Nephron (organoid): ENCODE data around the gene OR8D1.

Source experiments
- H3K27ac Mint-ChIP-seq, 3 experiments: 2 replicates each; pipeline ENCODE4 v1.8.0; 2020; ENCODE audit warnings: mixed read lengths in 3 of 3, mild to moderate bottlenecking in 2 of 3, moderate library complexity in 1 of 3
- H3K27me3 Mint-ChIP-seq: 2 replicates; pipeline ENCODE4 v1.8.0; 2021; ENCODE audit warnings: low read depth, mild to moderate bottlenecking, moderate library complexity, mixed read lengths
- H3K36me3 Mint-ChIP-seq: 2 replicates; pipeline ENCODE4 v1.8.0; 2020; ENCODE audit warnings: low read depth, mixed read lengths
- H3K4me1 Mint-ChIP-seq: 2 replicates; pipeline ENCODE4 v1.8.0; 2020; ENCODE audit warnings: mixed read lengths
- H3K4me3 Mint-ChIP-seq, 3 experiments: 2 replicates each; pipeline ENCODE4 v1.8.0; 2020; ENCODE audit warnings: mild to moderate bottlenecking in 3 of 3, mixed read lengths in 3 of 3, moderate library complexity in 2 of 3
- H3K9me3 Mint-ChIP-seq: 2 replicates; pipeline ENCODE4 v1.8.0; 2020; ENCODE audit warnings: mixed read lengths
- TF ChIP-seq, protein P1 (sequence below), 3 experiments: fragments of 200-600 bp; sonication (generic); IDR thresholded peaks; one replicate each; pipeline ENCODE4 v1.5.0; 2021; ENCODE audit warnings: antibody characterized with exemption in 3 of 3; ENCODE audit not compliant: unreplicated experiment in 3 of 3

The OR8D1 gene

GRCh38 chr11:124339396-124340141 lies 25.8 kb upstream of the OR8D1 start:
- TF ChIP-seq, protein P1, sequence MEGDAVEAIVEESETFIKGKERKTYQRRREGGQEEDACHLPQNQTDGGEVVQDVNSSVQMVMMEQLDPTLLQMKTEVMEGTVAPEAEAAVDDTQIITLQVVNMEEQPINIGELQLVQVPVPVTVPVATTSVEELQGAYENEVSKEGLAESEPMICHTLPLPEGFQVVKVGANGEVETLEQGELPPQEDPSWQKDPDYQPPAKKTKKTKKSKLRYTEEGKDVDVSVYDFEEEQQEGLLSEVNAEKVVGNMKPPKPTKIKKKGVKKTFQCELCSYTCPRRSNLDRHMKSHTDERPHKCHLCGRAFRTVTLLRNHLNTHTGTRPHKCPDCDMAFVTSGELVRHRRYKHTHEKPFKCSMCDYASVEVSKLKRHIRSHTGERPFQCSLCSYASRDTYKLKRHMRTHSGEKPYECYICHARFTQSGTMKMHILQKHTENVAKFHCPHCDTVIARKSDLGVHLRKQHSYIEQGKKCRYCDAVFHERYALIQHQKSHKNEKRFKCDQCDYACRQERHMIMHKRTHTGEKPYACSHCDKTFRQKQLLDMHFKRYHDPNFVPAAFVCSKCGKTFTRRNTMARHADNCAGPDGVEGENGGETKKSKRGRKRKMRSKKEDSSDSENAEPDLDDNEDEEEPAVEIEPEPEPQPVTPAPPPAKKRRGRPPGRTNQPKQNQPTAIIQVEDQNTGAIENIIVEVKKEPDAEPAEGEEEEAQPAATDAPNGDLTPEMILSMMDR (IDR thresholded peaks at IDR 0.05; ENCODE audit: unreplicated experiment in 3 of 3) = no peak
- Mint-ChIP-seq H3K4me1 (no peaks in the 10 kb centered on the region), H3K9me3 (no peaks in the 10 kb centered on the region), H3K36me3 (no peaks in the 10 kb centered on the region), H3K27me3 (peaks cover 4% of the 10 kb centered on the region), H3K4me3 (no peak overlapping the region), H3K27ac (no peak overlapping the region)

DNA sequence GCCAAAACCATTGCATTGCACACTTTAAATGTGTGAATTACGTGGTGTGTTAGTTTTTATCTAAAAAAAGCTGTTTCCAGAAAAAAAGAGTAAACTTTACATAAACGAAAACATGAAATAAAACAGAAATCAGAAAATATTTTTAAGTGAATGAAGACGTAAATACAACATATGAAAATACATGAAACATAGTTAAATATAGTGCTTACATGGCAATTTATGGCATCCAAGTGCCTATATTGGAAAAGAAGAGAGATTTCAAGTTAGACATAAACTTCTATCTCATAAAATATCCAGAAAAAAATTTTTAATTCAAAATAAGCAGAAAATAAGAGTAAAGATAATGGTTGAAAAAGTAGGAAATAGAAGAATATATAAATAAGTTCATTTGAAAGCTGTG lies 18.1 kb upstream of the OR8D1 start:
- Mint-ChIP-seq H3K27ac (no peak overlapping the region), H3K36me3 (no peaks in the 10 kb centered on the region), H3K27me3 (peaks cover 4% of the 10 kb centered on the region), H3K4me3 (no peak overlapping the region), H3K9me3 (no peaks in the 10 kb centered on the region), H3K4me1 (no peaks in the 10 kb centered on the region)
- TF ChIP-seq, protein P1 (IDR thresholded peaks at IDR 0.05; ENCODE audit: unreplicated experiment in 3 of 3) = no peak

GRCh38 chr11:124329787-124330478 lies 16.2 kb upstream of the OR8D1 start:
- no peak overlapping the region for H3K27ac Mint-ChIP-seq

DNA sequence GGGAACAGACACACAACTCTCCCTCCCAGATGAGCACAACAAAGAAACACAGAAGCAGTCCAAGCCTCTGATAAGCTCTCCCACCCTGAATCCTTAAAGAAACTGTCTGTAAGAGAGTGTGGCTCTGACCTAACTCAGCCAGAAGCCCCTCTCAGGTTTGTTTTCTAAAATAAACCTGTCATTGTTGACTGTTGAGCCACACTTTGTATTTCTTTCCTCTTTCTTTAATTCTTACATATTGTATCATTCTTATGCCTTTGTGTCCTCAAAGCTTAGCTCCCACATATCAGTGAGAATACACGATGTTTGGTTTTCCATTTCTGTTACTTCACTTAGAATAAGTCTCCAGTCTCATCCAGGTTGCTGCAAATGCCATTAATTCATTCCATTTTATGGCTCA lies 14.0 kb upstream of the OR8D1 start:
- H3K4me1 Mint-ChIP-seq = no peaks in the 10 kb centered on the region
- TF ChIP-seq, protein P1 (IDR thresholded peaks at IDR 0.05; ENCODE audit: unreplicated experiment in 3 of 3) = no peak
- H3K27ac Mint-ChIP-seq = no peak overlapping the region
- H3K4me3 Mint-ChIP-seq = no peak overlapping the region
- H3K9me3 Mint-ChIP-seq = no peaks in the 10 kb centered on the region
- H3K27me3 Mint-ChIP-seq = peaks cover 8% of the 10 kb centered on the region
- H3K36me3 Mint-ChIP-seq = no peaks in the 10 kb centered on the region

More at GRCh38 chr11:124329787-124330478, 16.2 kb upstream of the OR8D1 start:
- no peak overlapping the region for H3K4me3 Mint-ChIP-seq
- peaks cover 4% of the 10 kb centered on the region for H3K27me3 Mint-ChIP-seq
- TF ChIP-seq, protein P1 (IDR thresholded peaks at IDR 0.05; ENCODE audit: unreplicated experiment in 3 of 3) = no peak
- H3K36me3 Mint-ChIP-seq = no peaks in the 10 kb centered on the region
- no peaks in the 10 kb centered on the region for H3K4me1 Mint-ChIP-seq
- no peaks in the 10 kb centered on the region for H3K9me3 Mint-ChIP-seq

- Mint-ChIP-seq H3K36me3 (no peaks in the 10 kb centered on the region), H3K4me3 (no peak overlapping the region), H3K9me3 (no peaks in the 10 kb centered on the region), H3K27ac (no peak overlapping the region), H3K27me3 (peaks cover 17% of the 10 kb centered on the region), H3K4me1 (no peaks in the 10 kb centered on the region)
- TF ChIP-seq, protein P1 (IDR thresholded peaks at IDR 0.05; ENCODE audit: unreplicated experiment in 3 of 3) = no peak
Observed at GRCh38 chr11:124322356-124322755, 8.6 kb upstream of the OR8D1 start.
